Neural cell (in vitro differentiated cells): ENCODE data around the gene LGALSL. TPM values are rescaled to one million over a fixed set of nuclear protein-coding genes. Genes with fewer than 3 reads are reported as not detected.

ENCODE experiments used
- H2AFZ ChIP-seq: fragments of 200-600, 300-800 bp; sonication (generic), shearing (Covaris generic); 2 replicates; pipeline ENCODE4 v1.6.0; 2014; ENCODE audit warnings: low read depth, mild to moderate bottlenecking, antibody characterized with exemption, low read length, moderate library complexity
- H3F3A ChIP-seq: fragments of 200-600 bp; shearing (Covaris generic); 2 replicates; pipeline ENCODE4 v1.6.1; 2016; ENCODE audit warnings: mild to moderate bottlenecking, moderate library complexity, mixed read lengths, antibody characterized with exemption, low read length; ENCODE audit not compliant: insufficient read depth, poor library complexity, severe bottlenecking
- H3K27ac ChIP-seq: fragments of 200-600, 300-800 bp; sonication (generic), shearing (Covaris generic); 2 replicates; pipeline ENCODE4 v1.5.1; 2014; ENCODE audit warnings: mild to moderate bottlenecking, low read length, moderate library complexity
- H3K27me3 ChIP-seq: fragments of 300-800, 200-600 bp; sonication (generic), shearing (Covaris generic); 2 replicates; pipeline ENCODE4 v1.6.0; 2014; ENCODE audit warnings: mild to moderate bottlenecking, low read depth, low read length, moderate library complexity; ENCODE audit not compliant: insufficient read depth
- H3K36me3 ChIP-seq: fragments of 300-800, 200-600 bp; sonication (generic), shearing (Covaris generic); 2 replicates; pipeline ENCODE4 v1.5.1; 2014; ENCODE audit warnings: mild to moderate bottlenecking, antibody characterized with exemption, low read length, moderate library complexity; ENCODE audit not compliant: insufficient read depth
- H3K4me2 ChIP-seq: fragments of 300-800, 200-600 bp; sonication (generic), shearing (Covaris generic); 2 replicates; pipeline ENCODE4 v1.6.0; 2014; ENCODE audit warnings: mild to moderate bottlenecking, low read length
- H3K4me3 ChIP-seq: fragments of 300-800, 200-600 bp; sonication (generic), shearing (Covaris generic); 2 replicates; pipeline ENCODE4 v1.5.1; 2014; ENCODE audit warnings: mild to moderate bottlenecking, low read length, moderate library complexity
- H3K79me2 ChIP-seq: fragments of 200-600 bp; shearing (Covaris generic); replicated peaks from 2 replicates; pipeline ENCODE4 v1.6.0; 2014; ENCODE audit warnings: mild to moderate bottlenecking, low read length, moderate library complexity; ENCODE audit not compliant: insufficient read depth
- H3K9ac ChIP-seq: fragments of 300-800, 200-600 bp; sonication (generic), shearing (Covaris generic); 2 replicates; pipeline ENCODE4 v1.6.1; 2016; ENCODE audit warnings: mild to moderate bottlenecking, low read length, mixed read lengths
- H3K9me2 ChIP-seq: fragments of 200-600 bp; shearing (Covaris generic); 2 replicates; pipeline ENCODE4 v1.6.1; 2016; ENCODE audit warnings: mild to moderate bottlenecking, low read length, mixed read lengths; ENCODE audit not compliant: insufficient read depth
- H3K9me3 ChIP-seq: fragments of 200-600, 300-800 bp; sonication (generic), shearing (Covaris generic); 2 replicates; pipeline ENCODE4 v1.6.1; 2016; ENCODE audit warnings: mild to moderate bottlenecking, mixed run types, low read length, moderate library complexity, mixed read lengths
- H4K20me1 ChIP-seq: fragments of 200-600 bp; shearing (Covaris generic); 2 replicates; pipeline ENCODE4 v1.6.1; 2016; ENCODE audit warnings: mild to moderate bottlenecking, mixed run types; ENCODE audit not compliant: insufficient read depth
- CTCF ChIP-seq: fragments of 450-650 bp; IDR thresholded peaks from 2 replicates; pipeline ENCODE4 v1.5.1; 2014; ENCODE audit warnings: antibody characterized with exemption, mild to moderate bottlenecking, moderate library complexity; ENCODE audit not compliant: poor library complexity, severe bottlenecking
- EP300 ChIP-seq: fragments of 450-650 bp; conservative IDR thresholded peaks from 2 replicates; pipeline ENCODE4 v1.6.1; 2014; ENCODE audit warnings: antibody characterized with exemption, mild to moderate bottlenecking, moderate library complexity; ENCODE audit not compliant: poor library complexity, severe bottlenecking
- EZH2 ChIP-seq: fragments of 200-600, 300-800 bp; shearing (Covaris generic), sonication (generic); IDR thresholded peaks from 2 replicates; pipeline ENCODE4 v1.6.1; 2014; ENCODE audit warnings: antibody characterized with exemption, low read length, borderline replicate concordance, mild to moderate bottlenecking; ENCODE audit not compliant: insufficient read depth, poor library complexity, severe bottlenecking
- MXI1 ChIP-seq: fragments of 450-650 bp; conservative IDR thresholded peaks from 2 replicates; pipeline ENCODE4 v1.6.1; 2014; ENCODE audit warnings: antibody characterized with exemption, mild to moderate bottlenecking; ENCODE audit not compliant: poor library complexity, severe bottlenecking
- POLR2AphosphoS5 ChIP-seq: IDR thresholded peaks from 2 replicates; pipeline ENCODE4 v1.6.1; 2012
- RAD21 ChIP-seq: fragments of 450-650 bp; conservative IDR thresholded peaks from 2 replicates; pipeline ENCODE4 v1.6.1; 2014; ENCODE audit warnings: antibody characterized with exemption, mild to moderate bottlenecking, moderate library complexity
- REST ChIP-seq: IDR thresholded peaks from 2 replicates; pipeline ENCODE4 v1.6.1; 2012; ENCODE audit warnings: borderline replicate concordance
- SMC3 ChIP-seq: fragments of 450-650 bp; conservative IDR thresholded peaks from 2 replicates; pipeline ENCODE4 v1.6.1; 2014; ENCODE audit warnings: antibody characterized with exemption, mild to moderate bottlenecking, moderate library complexity; ENCODE audit not compliant: poor library complexity
- TAF1 ChIP-seq: IDR thresholded peaks from 2 replicates; pipeline ENCODE4 v1.6.1; 2012; ENCODE audit warnings: low read depth
- polyA plus RNA-seq: library from polyadenylated mRNA; depleted of rRNA; stranded (reverse); fragments of >200 nt; gene quantifications from 2 replicates; pipeline ENCODE4 v1.2.3, GENCODE V29; 2014

Gene LGALSL
- polyA plus RNA-seq, 1 donor from 2014 or later, result 43.6 TPM

- Histone ChIP-seq H3K9me3 (no peaks in the 10 kb centered on the region), H3F3A (no peaks in the 10 kb centered on the region), H2AFZ (no peak overlapping the region), H4K20me1 (no peaks in the 10 kb centered on the region), H3K9me2 (no peaks in the 10 kb centered on the region), H3K4me3 (no peak overlapping the region), H3K4me2 (no peak overlapping the region), H3K9ac (no peak overlapping the region), H3K79me2 (no peaks in the 10 kb centered on the region), H3K27me3 (no peaks in the 10 kb centered on the region), H3K27ac (no peak overlapping the region), H3K36me3 (no peaks in the 10 kb centered on the region)
- no peak for TF ChIP-seq EZH2
- TF ChIP-seq REST, result no peak
- no peak for TF ChIP-seq EP300
- no peak for TF ChIP-seq SMC3
- TF ChIP-seq POLR2AphosphoS5, result no peak
- no peak for TF ChIP-seq TAF1
- TF ChIP-seq MXI1, result no peak
- no peak for TF ChIP-seq CTCF
- no peak for TF ChIP-seq RAD21
These were observed 17.6 kb downstream of the LGALSL start for GRCh38 chr2:64471600-64471999.

- Histone ChIP-seq H3K79me2 (no peaks in the 10 kb centered on the region), H3K27ac (no peak overlapping the region), H2AFZ (no peak overlapping the region), H3K4me2 (no peak overlapping the region), H3K36me3 (no peaks in the 10 kb centered on the region), H3K9me3 (no peaks in the 10 kb centered on the region), H3F3A (no peaks in the 10 kb centered on the region), H4K20me1 (no peaks in the 10 kb centered on the region), H3K9me2 (no peaks in the 10 kb centered on the region), H3K4me3 (no peak overlapping the region), H3K27me3 (no peaks in the 10 kb centered on the region), H3K9ac (no peak overlapping the region)
- TF ChIP-seq MXI1, result no peak
- no peak for TF ChIP-seq RAD21
- TF ChIP-seq EP300, result no peak
- TF ChIP-seq REST, result no peak
- TF ChIP-seq SMC3, result no peak
- TF ChIP-seq EZH2, result no peak
- no peak for TF ChIP-seq POLR2AphosphoS5
- no peak for TF ChIP-seq TAF1
- no peak for TF ChIP-seq CTCF
These were observed 18.9 kb downstream of the LGALSL start for GRCh38 chr2:64472881-64473280.
